Ascending aorta (tissue), 2 donors: ENCODE results near the gene CD79A. TPM values are rescaled to one million over a fixed set of nuclear protein-coding genes. Genes with fewer than 3 reads are reported as not detected.
A peak's percentile ranks its signal among the peaks of the same experiment; 100 is the strongest.

Experiments used
- DNase-seq, 2 donors: peaks; one replicate each; pipeline ENCODE4 v3.0.0-alpha.2; 2019; ENCODE audit warnings: low spot score in 2 of 2
- H3K27ac ChIP-seq, 2 donors: fragments of 200-600 bp; sonication (generic); one replicate each; pipeline ENCODE4 v1.5.1; 2016 to 2017; ENCODE audit warnings: mild to moderate bottlenecking in 1 of 2
- H3K27me3 ChIP-seq: fragments of 200-600 bp; sonication (generic); one replicate; pipeline ENCODE4 v1.5.1; 2017
- H3K36me3 ChIP-seq, 2 donors: fragments of 200-600 bp; sonication (generic); one replicate each; pipeline ENCODE4 v1.5.1; 2016
- H3K4me1 ChIP-seq, 2 donors: fragments of 200-600 bp; sonication (generic); one replicate each; pipeline ENCODE4 v1.5.1; 2016 to 2017; ENCODE audit warnings: mild to moderate bottlenecking in 1 of 2
- H3K4me3 ChIP-seq, 2 donors: fragments of 200-600 bp; sonication (generic); one replicate each; pipeline ENCODE4 v1.5.1; 2016 to 2017; ENCODE audit warnings: mild to moderate bottlenecking in 1 of 2
- H3K9me3 ChIP-seq, 2 donors: fragments of 200-600 bp; sonication (generic); one replicate each; pipeline ENCODE4 v1.5.1; 2016
- intact Hi-C: fragments of 100-400 bp; cut with DNase I; formaldehyde crosslinking; loops from one replicate; pipeline ENCODE4 v1.15.1; 2023
- total RNA-seq: library from RNA; depleted of rRNA; stranded (reverse); fragments of >200 nt; gene quantifications from one replicate; pipeline ENCODE4 v1.1.0, GENCODE V29; 2016
- TF ChIP-seq, protein P1 (sequence below), 3 experiments: fragments of 200-600 bp in 2 of 3; fragments of 450-650 bp in 1 of 3; sonication (generic) in 2 of 3; IDR thresholded peaks; one replicate each; pipeline ENCODE4 v1.5.1; 2016 to 2019; ENCODE audit warnings: antibody characterized with exemption in 3 of 3, mild to moderate bottlenecking in 1 of 3, moderate library complexity in 1 of 3

CD79A gene
- total RNA-seq, 1 donor from 2014 or later, result not detected

DNA sequence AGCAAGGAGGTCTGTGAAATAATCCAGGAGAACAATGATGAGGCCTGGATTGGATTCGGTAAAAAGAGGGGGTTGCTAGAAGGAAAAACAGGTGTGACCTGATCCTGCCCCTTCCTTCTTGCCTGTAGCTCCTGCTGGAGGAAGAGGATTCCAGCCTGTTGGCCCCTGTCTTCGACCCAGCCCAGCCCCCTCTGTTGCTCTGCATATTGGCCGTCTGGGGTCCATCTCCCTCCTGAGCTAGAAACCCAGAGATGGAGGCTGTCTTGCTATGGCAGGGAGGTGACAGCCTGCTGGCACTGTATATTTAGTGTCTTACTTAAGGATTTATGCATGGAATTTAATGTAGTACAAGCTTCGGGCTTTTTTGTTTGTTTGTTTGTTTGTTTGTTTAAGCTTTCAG is 25.6 kb upstream of the CD79A start:
- Histone ChIP-seq H3K27ac (no peak overlapping the region), H3K9me3 (no peaks in the 10 kb centered on the region), H3K4me1 (no peaks in the 10 kb centered on the region), H3K4me3 (no peak overlapping the region), H3K36me3 (no peaks in the 10 kb centered on the region), H3K27me3 (no peaks in the 10 kb centered on the region)
- no peak for DNase-seq
- intact Hi-C loops, result loop anchor here (10.0 kb wide), 1 partner anchor 553 kb away; no protein-coding TSS in a partner anchor
- TF ChIP-seq, protein P1, sequence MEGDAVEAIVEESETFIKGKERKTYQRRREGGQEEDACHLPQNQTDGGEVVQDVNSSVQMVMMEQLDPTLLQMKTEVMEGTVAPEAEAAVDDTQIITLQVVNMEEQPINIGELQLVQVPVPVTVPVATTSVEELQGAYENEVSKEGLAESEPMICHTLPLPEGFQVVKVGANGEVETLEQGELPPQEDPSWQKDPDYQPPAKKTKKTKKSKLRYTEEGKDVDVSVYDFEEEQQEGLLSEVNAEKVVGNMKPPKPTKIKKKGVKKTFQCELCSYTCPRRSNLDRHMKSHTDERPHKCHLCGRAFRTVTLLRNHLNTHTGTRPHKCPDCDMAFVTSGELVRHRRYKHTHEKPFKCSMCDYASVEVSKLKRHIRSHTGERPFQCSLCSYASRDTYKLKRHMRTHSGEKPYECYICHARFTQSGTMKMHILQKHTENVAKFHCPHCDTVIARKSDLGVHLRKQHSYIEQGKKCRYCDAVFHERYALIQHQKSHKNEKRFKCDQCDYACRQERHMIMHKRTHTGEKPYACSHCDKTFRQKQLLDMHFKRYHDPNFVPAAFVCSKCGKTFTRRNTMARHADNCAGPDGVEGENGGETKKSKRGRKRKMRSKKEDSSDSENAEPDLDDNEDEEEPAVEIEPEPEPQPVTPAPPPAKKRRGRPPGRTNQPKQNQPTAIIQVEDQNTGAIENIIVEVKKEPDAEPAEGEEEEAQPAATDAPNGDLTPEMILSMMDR (IDR thresholded peaks at IDR 0.05), result no peak

DNA sequence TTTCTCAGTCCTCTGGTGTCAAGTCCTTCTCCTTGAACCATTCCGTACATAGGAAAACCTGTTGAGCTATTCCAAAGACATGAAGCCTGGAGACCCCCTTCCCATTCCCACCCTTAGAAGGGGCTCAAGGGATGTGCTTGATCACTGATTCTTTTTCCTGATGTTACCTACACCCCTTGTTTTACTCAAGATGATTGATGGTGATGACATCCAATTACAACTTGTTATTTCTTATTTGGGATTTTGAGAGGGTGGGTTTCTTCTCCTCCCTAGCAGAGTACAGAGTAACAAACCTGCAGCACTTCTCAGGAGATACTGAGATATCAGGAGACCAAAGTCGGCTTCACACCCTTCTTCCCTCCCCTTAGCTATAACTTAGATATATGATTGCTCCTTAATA is 23.7 kb upstream of the CD79A start:
- H3K27me3 ChIP-seq, result no peaks in the 10 kb centered on the region
- TF ChIP-seq, protein P1 (IDR thresholded peaks at IDR 0.05), result no peak
- H3K4me1 ChIP-seq, result no peaks in the 10 kb centered on the region
- DNase-seq, result no peak
- H3K9me3 ChIP-seq, result no peaks in the 10 kb centered on the region
- H3K4me3 ChIP-seq, result no peak overlapping the region
- intact Hi-C loops, result loop anchor here (10.0 kb wide), 1 partner anchor 551 kb away; no protein-coding TSS in a partner anchor
- no peaks in the 10 kb centered on the region for H3K36me3 ChIP-seq
- no peak overlapping the region for H3K27ac ChIP-seq

DNA sequence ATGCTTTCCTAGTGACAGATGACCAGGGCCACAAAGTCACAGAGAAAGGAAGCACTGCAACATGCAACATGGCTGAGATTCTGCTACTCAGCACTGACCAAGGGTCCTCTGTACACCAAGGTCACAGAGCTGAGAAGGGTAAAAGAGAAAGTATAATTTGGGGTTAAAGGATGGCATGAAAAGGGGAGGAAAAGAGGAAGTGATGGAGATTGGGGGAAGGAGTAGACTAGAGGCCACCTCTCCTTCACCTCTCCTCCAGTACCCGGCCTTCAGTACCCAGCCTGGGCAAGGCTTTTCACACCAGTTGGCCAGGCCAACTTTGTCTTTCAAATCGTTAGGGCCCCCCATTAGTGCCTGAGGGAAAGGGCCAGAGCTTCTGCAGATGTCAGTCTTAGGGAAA is 23.3 kb upstream of the CD79A start:
- intact Hi-C loops, result loop anchor here (10.0 kb wide), 1 partner anchor 551 kb away; no protein-coding TSS in a partner anchor
- DNase-seq, result no peak
- H3K4me1 ChIP-seq, result no peaks in the 10 kb centered on the region
- no peak overlapping the region for H3K27ac ChIP-seq
- H3K27me3 ChIP-seq, result no peaks in the 10 kb centered on the region
- no peaks in the 10 kb centered on the region for H3K9me3 ChIP-seq
- TF ChIP-seq, protein P1 (IDR thresholded peaks at IDR 0.05), result no peak
- no peaks in the 10 kb centered on the region for H3K36me3 ChIP-seq
- H3K4me3 ChIP-seq, result no peak overlapping the region

DNA sequence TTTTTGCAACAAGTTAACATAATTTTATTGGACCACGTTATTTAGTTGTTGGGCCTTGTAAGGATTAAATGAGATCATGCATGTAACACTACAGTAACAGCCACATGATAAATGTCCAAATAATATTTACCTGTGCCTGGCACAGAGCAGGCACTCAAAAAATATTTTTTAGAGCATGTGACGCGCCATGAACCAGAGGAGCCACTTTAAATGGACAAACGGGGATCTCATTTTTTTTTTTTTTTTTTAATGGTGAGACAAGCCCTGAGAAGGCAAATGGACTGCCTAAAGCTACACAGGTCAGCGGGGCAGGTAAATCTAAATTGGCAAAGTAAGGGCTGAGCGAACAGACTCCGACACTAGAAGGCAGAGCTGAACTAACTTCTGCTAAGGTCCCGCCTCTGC is 17.9 kb upstream of the CD79A start:
- peak overlapping the region; percentile 14 to 92 for H3K27ac ChIP-seq
- H3K36me3 ChIP-seq, result peaks cover 29 to 32% of the 10 kb centered on the region in 2 donors
- H3K9me3 ChIP-seq, result no peaks in the 10 kb centered on the region
- TF ChIP-seq, protein P1 (IDR thresholded peaks at IDR 0.05), result no peak
- DNase-seq, result no peak
- H3K4me1 ChIP-seq, result peaks cover 23 to 27% of the 10 kb centered on the region in 2 donors
- no peaks in the 10 kb centered on the region for H3K27me3 ChIP-seq
- intact Hi-C loops, result loop anchor here (1.0 to 10.0 kb wide), 2 partner anchors 99 to 546 kb away; no protein-coding TSS in a partner anchor
- H3K4me3 ChIP-seq, result peak overlapping the region; percentile 44 to 99

DNA sequence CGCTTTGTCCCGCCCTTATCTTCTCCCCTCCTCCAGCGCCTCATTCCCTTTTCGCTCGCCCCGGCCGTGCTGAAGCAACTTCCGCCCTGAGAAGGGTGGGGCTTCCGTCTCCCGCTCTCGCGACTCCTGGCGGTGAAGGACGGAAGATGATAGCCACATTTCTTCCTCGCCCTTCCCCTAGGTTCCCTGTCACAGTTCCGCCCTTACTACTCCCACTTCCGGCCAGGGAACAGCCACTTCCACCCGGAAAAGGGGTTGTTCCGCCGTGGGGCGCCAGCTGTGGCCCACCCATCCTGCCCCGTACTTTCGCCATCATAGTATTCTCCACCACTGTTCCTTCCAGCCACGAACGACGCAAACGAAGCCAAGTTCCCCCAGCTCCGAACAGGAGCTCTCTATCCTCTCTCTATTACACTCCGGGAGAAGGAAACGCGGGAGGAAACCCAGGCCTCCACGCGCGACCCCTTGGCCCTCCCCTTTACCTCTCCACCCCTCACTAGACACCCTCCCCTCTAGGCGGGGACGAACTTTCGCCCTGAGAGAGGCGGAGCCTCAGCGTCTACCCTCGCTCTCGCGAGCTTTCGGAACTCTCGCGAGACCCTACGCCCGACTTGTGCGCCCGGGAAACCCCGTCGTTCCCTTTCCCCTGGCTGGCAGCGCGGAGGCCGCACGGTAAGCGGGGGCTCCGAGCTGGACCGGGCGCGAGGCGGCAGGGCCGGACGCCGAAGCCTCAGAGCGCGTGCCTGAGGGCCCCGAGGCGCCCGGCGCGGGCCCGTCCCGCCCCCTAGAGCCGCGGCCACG is 17.3 kb upstream of the CD79A start, which contains the start of gene RPS19:
TSS of gene RPS19 (plus strand) at position 638 of the 801 bp plus-strand sequence. CDS start 520 bp downstream, outside the sequence.
- TF ChIP-seq, protein P1 (IDR thresholded peaks at IDR 0.05), result peak; percentile 60 to 63 (median 60)
- intact Hi-C loops, result loop anchor here (1.0 to 10.0 kb wide), 4 partner anchors 24 to 545 kb away; partner anchors contain the start of gene ZNF574

More for the DNA sequence above, 17.3 kb upstream of the CD79A start, which contains the start of gene RPS19:
- peaks cover 35 to 38% of the 10 kb centered on the region in 2 donors for H3K36me3 ChIP-seq
- H3K9me3 ChIP-seq, result no peaks in the 10 kb centered on the region
- H3K4me1 ChIP-seq, result peaks cover 23 to 27% of the 10 kb centered on the region in 2 donors
- peak within 1 kb of the TSS; percentile 92 to 95 for H3K27ac ChIP-seq
- H3K4me3 ChIP-seq, result peak within 1 kb of the TSS; percentile 83 to 99
- H3K27me3 ChIP-seq, result no peaks in the 10 kb centered on the region
- DNase-seq, result peak; percentile 92 to 99
